ENCODE results near the gene TBXT. TPM values are rescaled to one million over a fixed set of nuclear protein-coding genes. Genes with fewer than 3 reads are reported as not detected.
"Not testable (repeated sequence)": the region's sequence is repeated elsewhere in the genome, so short reads cannot be mapped to it uniquely, and the experiment has no call there.

Gene TBXT
- total RNA-seq, 1 donor from 2014 or later, result not detected

- no peak overlapping the region for H3K4me3 Mint-ChIP-seq
- no peaks in the 10 kb centered on the region for H3K9me3 Mint-ChIP-seq
- TF ChIP-seq CTCF (IDR thresholded peaks at IDR 0.05; ENCODE audit: unreplicated experiment), result no peak
- no peaks in the 10 kb centered on the region for H3K4me1 Mint-ChIP-seq
- DNase-seq (ENCODE audit: low spot score in 2 of 2, unreplicated experiment in 2 of 2), result no peak
- H3K27ac Mint-ChIP-seq, result no peak overlapping the region
- peaks cover 56% of the 10 kb centered on the region for H3K27me3 Mint-ChIP-seq (ENCODE audit: low read depth)
- no peaks in the 10 kb centered on the region for H3K36me3 Mint-ChIP-seq
Measured at GRCh38 chr6:166176106-166176505, 8.5 kb upstream of the TBXT start.

- H3K4me3 Mint-ChIP-seq, result not testable (repeated sequence)
Measured at GRCh38 chr6:166175093-166175492, 7.4 kb upstream of the TBXT start.

GRCh38 chr6:166174031-166174430 is 6.4 kb upstream of the TBXT start:
- Mint-ChIP-seq H3K27ac (no peak overlapping the region), H3K36me3 (no peaks in the 10 kb centered on the region), H3K27me3 (ENCODE audit: low read depth) (peaks cover 35% of the 10 kb centered on the region), H3K9me3 (no peaks in the 10 kb centered on the region), H3K4me3 (no peak overlapping the region), H3K4me1 (peaks cover 5% of the 10 kb centered on the region)
- TF ChIP-seq CTCF (IDR thresholded peaks at IDR 0.05; ENCODE audit: unreplicated experiment), result no peak
- DNase-seq (ENCODE audit: low spot score in 2 of 2, unreplicated experiment in 2 of 2), result no peak

More at GRCh38 chr6:166175093-166175492, 7.4 kb upstream of the TBXT start:
- H3K27me3 Mint-ChIP-seq (ENCODE audit: low read depth), result peaks cover 46% of the 10 kb centered on the region
- not testable (repeated sequence) for H3K36me3 Mint-ChIP-seq; H3K27ac Mint-ChIP-seq; H3K4me1 Mint-ChIP-seq; H3K9me3 Mint-ChIP-seq; DNase-seq (ENCODE audit: low spot score in 2 of 2, unreplicated experiment in 2 of 2)

- no peak overlapping the region for H3K4me3 Mint-ChIP-seq
- H3K27me3 Mint-ChIP-seq (ENCODE audit: low read depth), result peaks cover 30% of the 10 kb centered on the region
- no peaks in the 10 kb centered on the region for H3K36me3 Mint-ChIP-seq
- no peak for TF ChIP-seq CTCF (IDR thresholded peaks at IDR 0.05; ENCODE audit: unreplicated experiment)
- H3K4me1 Mint-ChIP-seq, result peaks cover 8% of the 10 kb centered on the region
- H3K27ac Mint-ChIP-seq, result no peak overlapping the region
- DNase-seq (ENCODE audit: low spot score in 2 of 2, unreplicated experiment in 2 of 2), result no peak
- no peaks in the 10 kb centered on the region for H3K9me3 Mint-ChIP-seq
Measured at GRCh38 chr6:166173281-166173951, 5.8 kb upstream of the TBXT start.

- Mint-ChIP-seq H3K27ac (no peak overlapping the region), H3K4me1 (peaks cover 11% of the 10 kb centered on the region), H3K36me3 (no peaks in the 10 kb centered on the region), H3K27me3 (ENCODE audit: low read depth) (peaks cover 26% of the 10 kb centered on the region), H3K4me3 (no peak overlapping the region), H3K9me3 (no peaks in the 10 kb centered on the region)
- no peak for DNase-seq (ENCODE audit: low spot score in 2 of 2, unreplicated experiment in 2 of 2)
- TF ChIP-seq CTCF (IDR thresholded peaks at IDR 0.05; ENCODE audit: unreplicated experiment), result no peak
Measured at GRCh38 chr6:166172546-166172945, 4.9 kb upstream of the TBXT start.

- peaks cover 16% of the 10 kb centered on the region for H3K4me1 Mint-ChIP-seq
- no peak for TF ChIP-seq CTCF (IDR thresholded peaks at IDR 0.05; ENCODE audit: unreplicated experiment)
Measured at GRCh38 chr6:166169549-166170421, 2.1 kb upstream of the TBXT start.

More at GRCh38 chr6:166169549-166170421, 2.1 kb upstream of the TBXT start:
- H3K36me3 Mint-ChIP-seq, result no peaks in the 10 kb centered on the region
- no peak for DNase-seq (ENCODE audit: low spot score in 2 of 2, unreplicated experiment in 2 of 2)
- H3K27ac Mint-ChIP-seq, result no peak overlapping the region
- peaks cover 31% of the 10 kb centered on the region for H3K27me3 Mint-ChIP-seq (ENCODE audit: low read depth)
- no peak overlapping the region for H3K4me3 Mint-ChIP-seq
- no peaks in the 10 kb centered on the region for H3K9me3 Mint-ChIP-seq
